Mesendoderm (in vitro differentiated cells): ENCODE results near the gene HOXB13.

Experiments used
- DNase-seq: peaks from one replicate; pipeline ENCODE4 v3.0.0; 2013
- H2AK5ac ChIP-seq: 2 replicates; pipeline ENCODE4 v1.6.1; 2013; ENCODE audit warnings: low read length, inconsistent platforms
- H2BK120ac ChIP-seq: 2 replicates; pipeline ENCODE4 v1.6.1; 2013; ENCODE audit warnings: low read depth, mild to moderate bottlenecking, low read length, moderate library complexity, mixed read lengths
- H2BK15ac ChIP-seq: replicated peaks from 2 replicates; pipeline ENCODE4 v1.6.1; 2013; ENCODE audit warnings: low read depth, mild to moderate bottlenecking, moderate library complexity
- H2BK5ac ChIP-seq: 2 replicates; pipeline ENCODE4 v1.6.1; 2013; ENCODE audit warnings: low read length, inconsistent platforms
- H3K18ac ChIP-seq: 2 replicates; pipeline ENCODE4 v1.6.1; 2013; ENCODE audit warnings: mild to moderate bottlenecking, low read length, mixed read lengths
- H3K23ac ChIP-seq: one replicate; pipeline ENCODE4 v1.6.1; 2013; ENCODE audit warnings: low read length
- H3K27ac ChIP-seq: 2 replicates; pipeline ENCODE4 v1.5.1; 2013; ENCODE audit warnings: low read depth, mild to moderate bottlenecking, inconsistent platforms, low read length, moderate library complexity
- H3K27me3 ChIP-seq: 2 replicates; pipeline ENCODE4 v1.6.1; 2013; ENCODE audit warnings: low read length, control low read depth, mild to moderate bottlenecking, inconsistent platforms; ENCODE audit not compliant: insufficient read depth, poor library complexity
- H3K36me3 ChIP-seq: 2 replicates; pipeline ENCODE4 v1.6.1; 2013; ENCODE audit warnings: low read length, inconsistent platforms; ENCODE audit not compliant: control insufficient read depth, insufficient read depth
- H3K4ac ChIP-seq: one replicate; pipeline ENCODE4 v1.6.1; 2013; ENCODE audit warnings: low read depth, mild to moderate bottlenecking, low read length, moderate library complexity
- H3K4me1 ChIP-seq: 2 replicates; pipeline ENCODE4 v1.6.1; 2013; ENCODE audit warnings: low read depth, low read length, inconsistent platforms; ENCODE audit not compliant: control insufficient read depth
- H3K4me2 ChIP-seq: 2 replicates; pipeline ENCODE4 v1.6.1; 2013; ENCODE audit warnings: low read length
- H3K4me3 ChIP-seq: 2 replicates; pipeline ENCODE4 v1.5.1; 2013; ENCODE audit warnings: mild to moderate bottlenecking, low read length
- H3K56ac ChIP-seq: one replicate; pipeline ENCODE4 v1.6.1; 2013; ENCODE audit warnings: low read length
- H3K79me1 ChIP-seq: 2 replicates; pipeline ENCODE4 v1.6.1; 2013; ENCODE audit warnings: low read length, inconsistent platforms
- H3K79me2 ChIP-seq: 2 replicates; pipeline ENCODE4 v1.6.1; 2013; ENCODE audit warnings: mild to moderate bottlenecking, low read length; ENCODE audit not compliant: control insufficient read depth, insufficient read depth
- H3K9ac ChIP-seq: 2 replicates; pipeline ENCODE4 v1.6.1; 2013; ENCODE audit warnings: low read length, inconsistent platforms
- H4K5ac ChIP-seq: one replicate; pipeline ENCODE4 v1.6.1; 2013; ENCODE audit warnings: low read length
- H4K8ac ChIP-seq: one replicate; pipeline ENCODE4 v1.6.1; 2013; ENCODE audit warnings: low read depth, mild to moderate bottlenecking, control low read depth, low read length, moderate library complexity
- WGBS: extraction: QIAGEN DNeasy Blood & Tissue Kit; methylation state at CpG from one replicate; pipeline ENCODE4 v1.1.7; 2013; ENCODE audit warnings: low lambda C conversion rate, missing lambda C conversion rate; ENCODE audit not compliant: insufficient coverage; ENCODE audit errors: extremely low coverage; 5-methylcytosine and 5-hydroxymethylcytosine counted together

The HOXB13 gene

GRCh38 chr17:48735062-48735351 lies 6.5 kb upstream of the HOXB13 start:
- H2BK120ac ChIP-seq, result no peak overlapping the region
- no peak for DNase-seq
- H2AK5ac ChIP-seq, result no peak overlapping the region
- H2BK5ac ChIP-seq, result no peak overlapping the region
- H3K18ac ChIP-seq, result no peak overlapping the region
- no peak overlapping the region for H2BK15ac ChIP-seq
- H3K79me1 ChIP-seq, result no peaks in the 10 kb centered on the region
- no peak overlapping the region for H3K4me2 ChIP-seq
- H3K36me3 ChIP-seq, result no peaks in the 10 kb centered on the region
- no peak overlapping the region for H4K5ac ChIP-seq
- H3K9ac ChIP-seq, result no peak overlapping the region
- peaks cover 54% of the 10 kb centered on the region for H3K27me3 ChIP-seq
- WGBS, result no CpG with 5 or more reads among the region's 7 CpGs
- H3K4me3 ChIP-seq, result no peak overlapping the region
- H3K56ac ChIP-seq, result no peak overlapping the region
- H4K8ac ChIP-seq, result no peak overlapping the region
- no peaks in the 10 kb centered on the region for H3K79me2 ChIP-seq
- H3K4ac ChIP-seq, result no peak overlapping the region
- no peak overlapping the region for H3K27ac ChIP-seq
- no peak overlapping the region for H3K23ac ChIP-seq
- peaks cover 2% of the 10 kb centered on the region for H3K4me1 ChIP-seq

GRCh38 chr17:48734333-48735061 lies 5.9 kb upstream of the HOXB13 start:
- H3K4me1 ChIP-seq, result peaks cover 2% of the 10 kb centered on the region
- H3K9ac ChIP-seq, result peak overlapping the region; percentile 1
- no peak overlapping the region for H2BK120ac ChIP-seq
- DNase-seq, result no peak
- no peak overlapping the region for H2BK15ac ChIP-seq
- H2AK5ac ChIP-seq, result no peak overlapping the region
- no peak overlapping the region for H3K4ac ChIP-seq
- no peak overlapping the region for H3K27ac ChIP-seq
- H3K56ac ChIP-seq, result peak overlapping the region; percentile 35
- H3K79me2 ChIP-seq, result no peaks in the 10 kb centered on the region
- H4K5ac ChIP-seq, result no peak overlapping the region
- H2BK5ac ChIP-seq, result no peak overlapping the region
- no CpG with 5 or more reads among the region's 14 CpGs for WGBS
- H3K18ac ChIP-seq, result no peak overlapping the region
- no peak overlapping the region for H3K4me3 ChIP-seq
- H4K8ac ChIP-seq, result no peak overlapping the region
- H3K27me3 ChIP-seq, result peaks cover 56% of the 10 kb centered on the region
- H3K79me1 ChIP-seq, result no peaks in the 10 kb centered on the region
- H3K23ac ChIP-seq, result no peak overlapping the region
- no peak overlapping the region for H3K4me2 ChIP-seq
- no peaks in the 10 kb centered on the region for H3K36me3 ChIP-seq

- H3K9ac ChIP-seq, result peak overlapping the region; percentile 29
- H3K79me2 ChIP-seq, result no peaks in the 10 kb centered on the region
- H4K5ac ChIP-seq, result no peak overlapping the region
- no peak overlapping the region for H3K27ac ChIP-seq
- H3K56ac ChIP-seq, result no peak overlapping the region
- no peak overlapping the region for H2BK15ac ChIP-seq
- H2BK5ac ChIP-seq, result no peak overlapping the region
- peaks cover 2% of the 10 kb centered on the region for H3K4me1 ChIP-seq
- no peak overlapping the region for H2BK120ac ChIP-seq
- no peak overlapping the region for H3K23ac ChIP-seq
- no peak overlapping the region for H2AK5ac ChIP-seq
- H4K8ac ChIP-seq, result no peak overlapping the region
- no peaks in the 10 kb centered on the region for H3K79me1 ChIP-seq
- no peak overlapping the region for H3K4me3 ChIP-seq
- no peak overlapping the region for H3K4ac ChIP-seq
- H3K4me2 ChIP-seq, result peak overlapping the region; percentile 42
- no peak overlapping the region for H3K18ac ChIP-seq
- peaks cover 50% of the 10 kb centered on the region for H3K27me3 ChIP-seq
- no peak for DNase-seq
- no CpG with 5 or more reads among the region's 22 CpGs for WGBS
- H3K36me3 ChIP-seq, result no peaks in the 10 kb centered on the region
These were observed 5.2 kb upstream of the HOXB13 start for GRCh38 chr17:48733632-48734328.

- no peak overlapping the region for H4K5ac ChIP-seq
- no peak overlapping the region for H3K4me3 ChIP-seq
- H2AK5ac ChIP-seq, result no peak overlapping the region
- H3K9ac ChIP-seq, result peak overlapping the region; percentile 29
- H3K4ac ChIP-seq, result no peak overlapping the region
- no peak overlapping the region for H3K23ac ChIP-seq
- no peak overlapping the region for H4K8ac ChIP-seq
- H3K4me1 ChIP-seq, result peaks cover 4% of the 10 kb centered on the region
- no peak overlapping the region for H3K27ac ChIP-seq
- peak overlapping the region; percentile 42 for H3K4me2 ChIP-seq
- no peak overlapping the region for H2BK15ac ChIP-seq
- H3K18ac ChIP-seq, result no peak overlapping the region
- no peaks in the 10 kb centered on the region for H3K79me1 ChIP-seq
- peak; percentile 81 for DNase-seq
- H3K79me2 ChIP-seq, result no peaks in the 10 kb centered on the region
- H2BK5ac ChIP-seq, result no peak overlapping the region
- H3K56ac ChIP-seq, result peak overlapping the region; percentile 57
- H3K36me3 ChIP-seq, result no peaks in the 10 kb centered on the region
- WGBS, result no CpG with 5 or more reads among the region's 50 CpGs
- H3K27me3 ChIP-seq, result peaks cover 47% of the 10 kb centered on the region
- H2BK120ac ChIP-seq, result no peak overlapping the region
These were observed 4.4 kb upstream of the HOXB13 start for GRCh38 chr17:48732688-48733629.

GRCh38 chr17:48731355-48731754 lies 2.8 kb upstream of the HOXB13 start:
- Histone ChIP-seq H2BK5ac (no peak overlapping the region), H3K79me2 (no peaks in the 10 kb centered on the region), H3K56ac (no peak overlapping the region), H2AK5ac (no peak overlapping the region), H3K36me3 (no peaks in the 10 kb centered on the region), H3K23ac (no peak overlapping the region), H2BK15ac (no peak overlapping the region), H3K27me3 (peaks cover 51% of the 10 kb centered on the region), H3K4ac (no peak overlapping the region), H3K9ac (no peak overlapping the region), H3K4me3 (no peak overlapping the region), H3K4me2 (no peak overlapping the region), H4K8ac (no peak overlapping the region), H3K79me1 (no peaks in the 10 kb centered on the region), H2BK120ac (no peak overlapping the region), H3K4me1 (peaks cover 4% of the 10 kb centered on the region), H3K27ac (no peak overlapping the region), H4K5ac (no peak overlapping the region), H3K18ac (no peak overlapping the region)
- no peak for DNase-seq
